HG02642 (cell line): ENCODE measurements around the gene CREBBP.
"Not testable (repeated sequence)": the region's sequence is repeated elsewhere in the genome, so short reads cannot be mapped to it uniquely, and the experiment has no call there.

Experiments
- ATAC-seq: cut with Tn5 transposase; IDR thresholded peaks from one replicate; pipeline ENCODE4 v1.9.1; 2021; ENCODE audit warnings: mild to moderate bottlenecking; ENCODE audit not compliant: unreplicated experiment, poor library complexity

CREBBP gene

GRCh38 chr16:3880623-3881498, at the start of gene CREBBP:
Gene CREBBP, minus strand, starts transcription at chr16:3880713. Its CDS starts 797 bp downstream, at chr16:3879916.
- peak; percentile 80 for ATAC-seq

- not testable (repeated sequence) for ATAC-seq
These were observed 46.6 kb upstream of the CREBBP start for GRCh38 chr16:3927147-3927546.

DNA sequence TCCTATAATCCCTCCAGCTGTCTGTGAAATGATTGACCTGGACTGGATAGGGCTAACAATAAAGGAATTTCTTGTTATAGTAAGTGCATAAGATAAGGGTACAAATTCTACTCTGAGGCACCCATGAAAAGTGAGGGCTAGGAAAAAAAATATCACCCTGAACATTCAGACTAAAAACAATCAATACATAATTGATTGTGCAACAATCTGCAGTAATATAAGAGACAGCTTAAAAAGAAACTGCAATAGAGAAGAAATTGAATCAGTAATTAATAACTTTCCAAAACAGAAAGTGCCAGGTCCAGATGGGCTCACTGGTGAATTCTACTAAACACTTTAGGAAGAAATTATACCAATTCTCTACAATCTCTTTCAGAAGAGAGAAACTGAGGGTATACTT, 44.2 kb upstream of the CREBBP start:
- no peak for ATAC-seq

DNA sequence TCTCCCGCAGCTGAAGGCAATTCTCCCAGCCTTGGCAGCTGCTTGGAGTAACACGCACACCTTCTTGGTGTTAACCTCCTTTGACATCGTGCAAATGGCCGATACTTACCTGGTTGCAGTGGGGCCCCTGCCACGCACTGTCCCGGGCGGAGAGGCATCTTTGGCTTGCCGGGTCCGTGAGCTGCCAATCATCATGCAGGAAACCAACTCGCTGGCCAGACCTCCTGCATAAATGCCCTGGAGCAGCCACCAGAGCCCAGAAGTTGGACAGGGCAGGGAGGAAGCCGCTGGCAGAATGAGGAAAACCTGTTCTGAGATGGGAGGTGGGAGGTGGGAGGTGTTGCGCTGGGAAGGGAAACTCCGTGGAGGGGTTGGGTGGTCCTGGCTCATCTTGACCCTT, 41.7 kb upstream of the CREBBP start:
- ATAC-seq: no peak

DNA sequence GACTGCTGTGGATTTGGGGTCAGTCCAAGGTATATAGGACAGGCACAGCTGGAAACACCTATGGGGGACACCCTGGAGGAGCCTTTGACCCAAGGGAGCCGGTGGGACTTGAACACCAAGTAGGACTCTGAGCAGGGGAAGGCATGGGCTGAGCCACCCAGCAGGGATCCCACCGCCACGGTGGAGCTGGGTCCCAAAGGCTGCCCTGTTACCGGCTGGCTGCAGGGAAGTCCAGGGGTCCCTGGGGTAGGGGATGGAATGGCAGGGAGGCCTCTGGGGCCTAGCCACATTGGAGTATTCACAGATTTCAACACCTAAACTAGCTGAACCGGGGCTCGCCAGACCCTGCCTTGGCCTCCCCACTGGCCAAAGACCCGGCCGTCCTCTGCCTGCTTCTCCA, 39.7 kb upstream of the CREBBP start:
- ATAC-seq: no peak

DNA sequence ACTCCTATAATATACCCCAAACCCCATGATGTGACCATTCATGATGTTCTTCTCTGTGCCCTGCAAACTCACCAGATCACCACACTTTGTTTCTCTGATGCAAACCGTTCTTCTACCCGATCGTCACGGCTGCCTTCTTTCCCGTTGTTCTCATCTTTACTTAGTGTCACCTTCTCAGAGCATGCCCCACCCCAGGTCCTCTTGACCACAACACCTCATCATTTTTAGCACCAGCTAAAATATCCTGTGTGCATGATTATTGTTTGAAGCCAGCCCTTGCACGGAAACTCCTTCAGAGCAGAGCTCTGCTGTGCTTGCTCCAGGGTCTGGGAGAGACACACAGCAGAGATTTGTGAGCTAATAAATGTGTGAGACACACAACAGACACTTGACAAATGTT, 38.9 kb upstream of the CREBBP start:
- no peak for ATAC-seq

- no peak for ATAC-seq
These were observed 35.1 kb upstream of the CREBBP start for GRCh38 chr16:3915426-3916260.

GRCh38 chr16:3912897-3913296, 32.4 kb upstream of the CREBBP start:
- no peak for ATAC-seq

- ATAC-seq: no peak
These were observed 31.9 kb upstream of the CREBBP start for GRCh38 chr16:3912373-3912772.

DNA sequence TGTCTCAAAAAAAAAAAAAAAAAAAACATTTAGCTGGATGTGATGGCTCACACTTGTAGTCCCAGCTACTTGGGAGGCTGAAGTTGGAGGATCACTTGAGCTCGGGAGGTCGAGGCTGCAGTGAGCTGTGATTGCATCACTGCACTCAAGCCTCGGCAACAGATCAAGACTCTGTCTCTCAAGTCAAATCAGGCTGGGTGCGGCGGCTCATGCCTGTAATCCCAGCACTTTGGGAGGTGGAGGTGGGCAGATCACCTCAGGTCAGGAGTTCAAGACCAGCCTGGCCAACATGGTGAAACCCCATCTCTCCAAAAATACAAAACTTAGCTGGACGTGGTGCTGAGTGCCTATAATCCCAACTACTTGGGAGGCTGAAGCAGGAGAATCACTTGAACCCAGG, 31.2 kb upstream of the CREBBP start:
- not testable (repeated sequence) for ATAC-seq

- no peak for ATAC-seq
These were observed 29.5 kb upstream of the CREBBP start for GRCh38 chr16:3909791-3910583.

- ATAC-seq: no peak
These were observed 28.5 kb upstream of the CREBBP start for GRCh38 chr16:3908951-3909437.

DNA sequence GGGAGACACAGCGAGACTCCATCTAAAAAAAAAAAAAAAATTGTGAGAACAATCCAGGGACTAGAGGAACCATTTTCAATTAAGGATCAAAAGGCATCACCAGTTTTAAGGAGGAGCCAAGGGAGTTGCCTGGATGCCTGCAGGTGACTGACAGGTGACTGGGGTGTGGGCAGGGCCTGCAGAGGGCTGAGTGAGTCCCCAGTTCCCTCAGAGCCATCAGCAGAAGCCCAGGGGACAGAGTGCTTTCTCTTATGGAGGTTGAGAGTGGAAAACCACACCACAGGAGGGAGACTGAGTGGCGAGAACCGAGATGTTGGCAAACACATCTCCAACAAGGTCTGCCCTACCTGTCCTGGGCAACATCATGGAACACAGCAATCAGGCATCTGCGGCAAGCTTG, 27.1 kb upstream of the CREBBP start:
- no peak for ATAC-seq

GRCh38 chr16:3906363-3906762, 25.9 kb upstream of the CREBBP start:
- no peak for ATAC-seq

- no peak for ATAC-seq
These were observed 24.4 kb upstream of the CREBBP start for GRCh38 chr16:3904875-3905274.

DNA sequence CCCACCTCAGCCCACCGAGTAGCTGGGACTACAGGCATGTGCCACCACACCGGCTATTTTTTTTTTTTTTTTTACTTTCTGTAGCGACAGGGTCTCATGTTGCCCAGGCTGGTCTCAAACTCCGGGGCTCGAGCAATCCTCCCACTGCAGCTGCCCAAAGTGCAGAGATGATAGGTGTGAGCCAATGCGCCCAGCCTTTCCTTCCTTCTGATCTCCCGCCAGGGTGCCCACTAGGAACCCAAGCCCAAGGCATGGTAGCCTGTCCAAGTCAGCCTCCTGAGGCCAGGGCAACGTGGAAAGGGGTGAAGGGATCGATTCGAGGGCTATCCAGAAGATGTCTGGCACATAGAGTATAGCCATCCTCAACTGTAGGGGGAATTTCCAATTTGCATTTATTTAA, 9.6 kb upstream of the CREBBP start:
- ATAC-seq: no peak

DNA sequence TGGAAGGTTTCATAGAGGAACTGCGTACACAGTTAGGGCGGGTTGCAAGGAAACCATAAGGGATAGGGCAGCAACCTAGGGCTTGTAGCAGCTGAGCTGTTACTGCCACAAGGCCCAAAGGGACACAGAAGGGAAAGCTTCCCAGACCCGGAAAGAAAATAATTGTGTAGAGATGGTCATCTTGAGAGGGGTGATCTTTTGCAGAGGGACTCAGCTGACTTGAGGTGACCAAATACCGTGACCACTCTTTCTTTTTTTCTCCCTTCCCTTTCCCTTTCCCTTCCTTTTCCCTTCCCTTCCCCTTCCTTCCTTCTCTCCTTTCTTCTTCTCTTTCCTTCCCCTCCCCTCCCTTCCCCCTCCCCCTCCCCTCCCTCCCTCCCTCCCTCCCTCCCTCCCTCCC, 8.5 kb upstream of the CREBBP start:
- no peak for ATAC-seq

GRCh38 chr16:3885999-3886398, 5.5 kb upstream of the CREBBP start:
- not testable (repeated sequence) for ATAC-seq

GRCh38 chr16:3884398-3884797, 3.9 kb upstream of the CREBBP start:
- no peak for ATAC-seq

- no peak for ATAC-seq
These were observed 2.0 kb upstream of the CREBBP start for GRCh38 chr16:3882531-3882930.
